NCI-H2029 (cell line): ENCODE results near the gene KLK13.
A peak's percentile ranks its signal among the peaks of the same experiment; 100 is the strongest.

Experiments used
- DNase-seq: peaks from one replicate; lab custom pipeline; 2025; lab: John Stamatoyannopoulos, UW

The KLK13 gene

DNA sequence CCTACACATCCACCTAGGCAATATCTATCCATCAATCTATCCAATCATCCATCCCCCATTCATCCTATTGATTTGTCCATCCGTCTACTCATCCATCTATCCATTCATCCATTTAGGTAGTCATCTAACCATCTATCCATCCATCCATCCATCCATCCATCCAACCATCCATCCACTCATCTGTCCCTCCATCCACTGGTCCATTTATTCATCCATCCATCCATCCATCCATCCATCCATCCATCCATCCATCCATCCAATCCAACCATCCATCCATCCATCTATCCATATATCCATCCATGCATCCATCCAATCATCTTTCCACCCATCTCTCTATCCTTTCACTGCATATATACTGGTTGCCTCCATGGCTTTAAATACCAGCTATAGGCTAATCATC lies 3.9 kb downstream of the KLK13 start:
- no peak for DNase-seq

GRCh38 chr19:51060336-51060735 lies 4.6 kb downstream of the KLK13 start:
- no peak for DNase-seq

DNA sequence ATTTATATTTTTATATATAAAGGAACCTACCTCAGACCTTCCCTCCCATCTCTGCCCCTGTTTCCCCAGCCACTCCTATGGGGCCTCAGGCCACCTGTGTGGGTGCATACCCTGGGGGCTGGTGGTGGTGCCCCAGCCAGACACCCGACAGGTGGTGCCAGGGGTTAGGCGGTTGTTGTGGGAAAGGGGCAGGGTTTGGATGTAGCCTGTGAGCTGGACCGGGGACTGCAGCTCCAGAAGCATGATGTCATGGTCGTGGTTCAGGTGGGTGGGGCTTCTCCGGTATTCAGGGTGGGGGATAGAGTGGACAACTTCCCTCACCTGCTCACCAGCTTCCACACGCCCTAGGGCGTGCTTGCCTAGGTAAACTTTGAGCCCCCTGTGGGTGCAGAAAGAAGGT lies 5.2 kb downstream of the KLK13 start:
- no peak for DNase-seq

- no peak for DNase-seq
These were observed 9.0 kb downstream of the KLK13 start for GRCh38 chr19:51055866-51056265.

GRCh38 chr19:51047031-51047335 lies 17.9 kb downstream of the KLK13 start:
- DNase-seq, result peak; percentile 94

DNA sequence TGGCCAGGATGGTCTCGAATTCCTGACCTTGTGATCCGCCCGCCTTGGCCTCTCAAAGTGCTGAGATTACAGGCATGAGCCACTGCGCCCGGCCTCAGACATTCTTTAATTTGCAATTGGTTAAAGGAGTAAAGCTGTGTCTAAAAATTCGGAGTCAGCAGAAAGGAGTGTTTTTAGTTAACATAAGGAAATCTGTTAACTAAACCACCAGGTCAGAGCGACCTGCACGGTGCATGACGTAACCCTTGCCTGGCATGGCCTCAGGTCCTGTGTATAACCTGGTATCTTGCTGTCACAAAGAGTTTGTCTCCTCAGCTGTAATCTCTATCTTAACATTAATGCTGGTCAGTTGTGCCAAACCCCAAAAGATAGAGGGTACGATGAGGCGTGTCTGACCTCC lies 20.6 kb downstream of the KLK13 start:
- DNase-seq, result no peak

DNA sequence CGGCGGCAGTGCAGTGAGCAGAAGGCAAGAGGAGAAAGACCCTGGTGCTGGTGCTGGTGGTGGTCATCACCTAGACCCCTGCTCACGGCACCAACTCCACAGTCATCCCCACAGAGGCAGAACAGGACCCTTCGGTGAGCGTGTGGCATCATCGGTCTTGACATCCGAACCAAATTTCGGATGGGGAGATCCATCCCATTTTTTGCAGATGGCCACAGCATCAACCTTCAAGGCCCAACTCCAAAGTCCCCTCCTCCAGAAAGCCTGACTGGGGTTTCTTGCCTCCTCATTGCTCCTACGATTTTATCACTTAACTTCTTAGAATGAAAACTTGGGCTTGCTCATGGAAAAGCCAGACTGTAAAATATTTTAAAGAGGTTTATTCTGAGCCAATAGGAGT lies 21.4 kb downstream of the KLK13 start:
- DNase-seq, result no peak

DNA sequence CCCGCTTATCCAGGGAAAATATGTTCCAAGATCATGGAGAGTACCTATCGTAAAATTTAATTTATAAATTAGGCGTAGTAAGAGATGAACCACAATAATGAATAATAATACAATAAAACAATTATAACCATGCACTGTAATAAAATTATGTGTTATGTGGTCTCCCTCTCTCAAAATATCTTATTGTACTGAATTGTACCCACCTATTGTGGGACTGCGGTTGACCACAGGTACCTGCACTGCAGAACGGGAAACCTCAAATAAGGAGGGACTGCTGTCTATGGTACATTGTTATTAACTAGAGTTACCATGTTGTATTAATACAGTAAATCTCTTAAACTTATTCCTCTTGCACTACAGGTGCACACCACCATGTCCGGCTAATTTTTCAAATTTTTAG lies 24.7 kb downstream of the KLK13 start:
- no peak for DNase-seq

DNA sequence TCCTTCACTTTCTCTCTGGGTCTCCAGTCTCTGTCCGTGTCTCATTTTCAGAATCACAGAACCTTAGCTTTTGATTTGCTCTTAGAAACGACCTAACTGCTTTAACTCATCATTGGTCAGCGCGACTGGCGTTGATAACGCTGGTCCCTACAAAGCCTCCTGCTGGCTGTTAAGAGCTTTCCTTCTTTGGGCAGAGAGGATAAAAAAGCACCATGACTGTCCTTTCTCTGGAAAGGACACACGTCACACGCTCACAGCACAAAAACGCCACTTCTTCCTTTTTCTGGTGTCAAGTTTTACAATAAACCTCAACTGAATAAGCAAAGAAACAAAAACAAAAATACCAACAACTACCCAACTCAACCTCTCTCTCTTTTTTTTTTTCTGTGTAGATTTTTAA lies 28.4 kb downstream of the KLK13 start:
- no peak for DNase-seq

- DNase-seq, result peak; percentile 91
These were observed 30.2 kb downstream of the KLK13 start, which contains the start of gene KLK12 for GRCh38 chr19:51034704-51035103. Gene KLK12, minus strand, starts transcription at chr19:51035002. Its CDS starts 381 bp downstream, at chr19:51034621.

DNA sequence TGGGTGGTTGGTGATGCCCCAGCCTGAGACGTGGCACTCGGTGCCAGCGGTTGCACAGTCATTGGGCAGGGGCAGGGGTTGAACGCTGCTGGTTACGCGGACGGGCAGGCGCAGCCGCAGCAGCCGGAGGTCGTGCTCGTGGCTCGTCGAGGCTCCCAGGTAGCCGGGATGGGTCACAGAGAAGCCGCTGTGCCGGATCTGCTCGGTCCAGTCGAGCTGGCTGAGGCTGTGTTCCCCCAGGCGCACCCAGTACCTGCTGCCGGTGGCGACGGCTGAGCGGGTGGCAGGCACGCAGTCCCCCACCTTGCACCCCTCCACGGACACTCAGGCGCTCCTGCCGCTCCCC lies 33.0 kb downstream of the KLK13 start:
- DNase-seq, result no peak

GRCh38 chr19:51031220-51031879 lies 33.5 kb downstream of the KLK13 start:
- no peak for DNase-seq

GRCh38 chr19:51030631-51031030 lies 34.3 kb downstream of the KLK13 start:
- no peak for DNase-seq

DNA sequence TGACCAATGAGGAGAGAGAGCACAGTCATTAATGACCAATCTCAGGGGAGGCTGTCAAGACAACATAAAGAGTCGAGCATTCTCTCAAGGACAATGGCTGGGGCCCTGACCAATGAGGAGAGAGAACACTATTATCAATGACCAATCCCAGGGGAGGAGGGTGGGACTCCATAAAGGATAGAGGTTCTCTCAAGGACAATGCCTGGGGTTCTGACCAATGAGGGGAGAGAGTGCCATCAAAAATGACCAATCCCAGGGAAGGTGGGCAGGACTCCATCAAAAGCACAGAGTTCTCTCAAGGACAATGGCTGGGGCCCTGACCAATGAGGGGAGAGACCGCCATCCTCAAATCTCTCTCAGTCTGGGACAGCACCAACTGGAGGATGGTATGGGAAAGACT lies 35.2 kb downstream of the KLK13 start:
- peak; percentile 77 for DNase-seq

DNA sequence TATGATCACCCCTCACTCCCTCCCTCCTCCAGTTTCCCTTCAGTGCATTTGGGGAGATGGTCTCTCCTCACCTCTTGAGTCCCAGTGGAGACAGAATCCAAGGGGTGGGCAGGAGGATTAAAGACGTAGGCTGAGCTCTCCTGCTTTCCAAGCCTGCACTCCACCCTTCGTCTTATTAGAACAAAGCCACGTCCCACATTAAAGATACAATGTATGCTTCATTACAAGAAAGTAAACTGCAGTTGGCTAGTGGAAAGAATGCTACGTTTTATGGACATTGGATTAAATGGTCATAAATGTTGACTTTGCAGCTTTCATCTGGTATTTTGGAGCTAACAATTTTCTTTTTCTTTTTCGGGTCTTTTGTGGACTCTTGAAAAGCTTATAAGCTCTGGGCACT lies 37.0 kb downstream of the KLK13 start:
- DNase-seq, result no peak

DNA sequence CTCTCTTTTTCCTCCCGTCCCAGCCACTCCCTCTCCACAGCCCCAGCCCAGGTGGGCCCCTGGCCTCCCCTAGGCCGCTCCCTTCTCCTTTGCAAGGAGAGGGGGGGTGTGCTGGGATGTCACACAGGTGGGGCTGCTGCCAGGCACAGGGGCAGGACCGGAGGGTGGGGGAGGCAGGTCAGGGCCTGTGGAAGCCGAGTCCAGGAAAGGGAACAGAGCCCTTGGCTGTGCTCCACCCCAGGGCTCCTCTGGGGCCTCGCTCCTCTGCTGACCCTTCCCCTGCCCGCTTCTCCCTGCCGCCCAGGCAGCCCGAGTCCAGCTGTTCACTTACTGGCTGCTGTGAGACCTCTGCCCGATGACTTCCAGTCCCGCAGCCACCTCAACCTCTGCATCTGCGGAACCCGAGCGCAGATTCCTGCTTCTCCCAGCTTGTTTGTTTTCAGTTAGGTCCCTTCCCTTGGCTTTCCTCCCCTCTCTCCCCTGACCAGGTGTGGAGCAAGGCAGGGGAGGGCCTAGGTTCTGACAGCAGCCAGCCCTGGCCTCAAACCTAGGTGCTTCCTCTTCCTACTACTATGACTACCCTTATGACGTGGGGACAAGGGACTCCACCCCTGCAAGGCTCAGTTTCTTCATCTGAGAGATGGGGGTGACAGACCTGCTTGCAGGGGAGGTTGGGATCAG lies 37.6 kb downstream of the KLK13 start:
- peak; percentile 56 for DNase-seq

DNA sequence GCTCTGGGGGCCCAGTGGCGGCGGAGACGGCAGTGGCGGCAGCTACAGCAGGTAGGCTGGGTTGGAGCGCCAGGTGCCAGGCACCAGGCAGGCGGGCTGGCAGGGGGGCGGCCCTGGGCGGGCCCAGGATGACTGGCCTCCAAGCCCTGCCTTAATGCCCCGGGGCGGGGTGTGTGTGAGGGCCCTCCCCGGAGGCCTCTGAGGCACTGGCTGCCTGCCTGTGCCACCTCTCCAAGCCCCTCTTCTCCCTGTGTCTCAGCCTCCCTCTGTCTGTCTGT lies 38.4 kb downstream of the KLK13 start, which contains the start of gene KLK11:
KLK11 (minus strand) TSS at position 63 of the 278 bp plus-strand sequence. CDS start 985 bp downstream, outside the sequence.
- DNase-seq, result peak; percentile 91

DNA sequence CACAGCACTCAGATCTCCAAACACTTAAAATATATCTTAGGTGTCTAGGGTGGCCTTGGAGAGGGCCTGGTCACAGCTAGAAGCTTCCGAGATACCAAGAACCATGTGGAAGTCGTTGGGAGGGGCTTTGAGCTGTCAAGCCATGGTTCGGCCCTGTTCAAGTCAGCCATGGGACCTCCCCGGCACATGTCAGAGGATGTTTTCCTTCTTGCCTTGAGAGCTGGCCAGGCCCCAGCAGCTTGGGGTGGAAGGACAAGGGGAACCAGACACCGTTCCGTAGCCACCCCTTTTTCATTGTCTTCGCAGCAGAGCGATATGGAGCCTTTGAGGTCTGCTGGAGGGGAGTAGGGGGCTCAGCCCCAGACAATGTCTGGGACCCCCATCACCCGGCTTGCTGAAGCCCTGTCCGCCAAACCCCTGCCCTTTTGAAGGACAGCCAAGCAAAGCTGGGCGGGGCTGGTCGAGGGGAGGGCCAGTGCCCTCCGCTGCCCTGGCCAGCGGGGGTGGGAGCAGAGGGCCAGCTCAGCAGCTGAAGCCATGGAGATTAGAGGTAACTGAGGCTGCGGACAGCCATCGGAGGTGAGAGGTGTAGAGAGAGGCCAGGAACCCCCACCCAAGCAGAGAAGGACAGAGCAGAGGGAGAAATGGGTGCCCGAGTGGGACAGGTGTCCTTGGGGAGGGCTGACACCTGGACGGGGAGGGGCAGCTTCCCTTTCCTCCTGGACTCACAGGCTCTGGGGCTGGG lies 38.9 kb downstream of the KLK13 start:
- DNase-seq, result peak; percentile 72

DNA sequence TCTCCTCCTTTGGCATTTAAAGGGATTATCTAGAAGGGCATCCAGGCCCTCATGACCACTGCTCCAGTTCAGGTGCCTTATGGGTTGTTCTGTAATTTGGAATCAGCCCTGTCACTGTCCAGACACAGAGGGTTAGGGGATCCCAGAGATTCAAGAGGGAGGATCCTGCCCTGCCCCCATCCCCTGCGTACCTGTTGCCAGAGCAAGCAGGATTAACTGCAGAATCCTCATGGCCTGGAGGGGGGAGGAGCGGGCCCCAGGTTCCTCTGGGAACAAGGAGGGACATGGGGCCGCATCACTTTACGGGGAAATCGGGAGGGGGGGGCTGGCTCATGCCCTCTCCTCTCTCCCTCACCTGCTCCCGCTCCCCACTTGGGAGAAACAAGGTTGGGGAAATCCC lies 39.5 kb downstream of the KLK13 start:
- peak; percentile 73 for DNase-seq

GRCh38 chr19:51024924-51025323 lies 40.0 kb downstream of the KLK13 start:
- peak; percentile 90 for DNase-seq

DNA sequence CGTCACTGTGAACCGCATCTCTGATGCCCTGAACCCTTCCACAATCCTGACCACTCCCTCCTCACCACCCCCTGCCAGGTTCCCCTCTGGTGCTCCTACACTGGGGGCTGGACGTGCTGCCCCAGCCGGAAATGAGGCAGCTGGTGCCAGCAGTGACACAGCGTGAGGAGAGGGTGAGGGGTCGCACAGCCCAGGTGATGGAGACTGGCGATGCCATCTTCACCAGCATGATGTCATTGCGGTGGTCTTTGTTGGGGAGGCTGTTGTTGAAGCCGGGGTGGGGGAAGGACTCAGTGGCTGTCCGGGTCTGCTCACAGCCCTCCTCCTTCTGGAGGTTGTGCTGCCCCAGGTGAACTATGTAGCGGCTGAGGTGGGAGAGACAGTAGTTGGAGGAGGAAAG lies 40.9 kb downstream of the KLK13 start:
- no peak for DNase-seq

DNA sequence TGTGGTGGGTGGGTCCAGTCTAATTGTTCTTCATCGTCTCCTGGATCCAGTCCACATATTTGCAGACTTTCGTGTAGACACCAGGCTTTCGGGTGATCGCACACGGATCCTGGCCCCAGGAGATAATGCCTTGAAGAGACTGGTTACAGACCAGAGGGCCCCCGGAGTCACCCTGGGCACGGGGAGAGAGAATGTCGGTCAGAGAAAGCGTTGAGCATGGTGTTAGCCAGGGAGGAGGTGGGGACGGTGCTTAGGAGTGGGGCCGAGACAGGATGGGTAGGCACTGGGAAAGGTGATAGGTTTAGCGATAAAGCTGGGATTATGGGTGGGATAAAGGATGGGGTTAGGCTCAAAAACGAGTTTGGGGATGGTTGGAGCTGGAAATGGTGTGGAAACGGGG lies 42.4 kb downstream of the KLK13 start:
- no peak for DNase-seq

- DNase-seq, result peak; percentile 61
These were observed 43.8 kb downstream of the KLK13 start for GRCh38 chr19:51020988-51021651.
